K562 (cell line): ENCODE results near the gene SLC1A3. TPM values are rescaled to one million over a fixed set of nuclear protein-coding genes. Genes with fewer than 3 reads are reported as not detected.
A peak's percentile ranks its signal among the peaks of the same experiment; 100 is the strongest.

ENCODE experiments used
- ATF4 ChIP-seq: fragments of 450-650 bp; formaldehyde crosslinking; IDR thresholded peaks from 2 replicates; pipeline ENCODE4 v1.4.0; 2022; ENCODE audit warnings: mild to moderate bottlenecking, moderate library complexity
- CEBPG ChIP-seq, 3 experiments: fragments of 200-800 bp in 1 of 3; sonication (Bioruptor generic) in 1 of 3; sonication (generic) in 1 of 3; formaldehyde crosslinking in 1 of 3; IDR thresholded peaks in 2 of 3; conservative IDR thresholded peaks in 1 of 3; 2 replicates each; pipeline versions ENCODE4 v1.6.1 to v1.8.0; 2016 to 2022; ENCODE audit warnings: missing compliant biosample characterization in 2 of 3, missing genetic modification characterization in 2 of 3, mild to moderate bottlenecking in 1 of 3, missing genetic modification reagents in 1 of 3
- LEF1 ChIP-seq: fragments of 450-650 bp; IDR thresholded peaks from 2 replicates; pipeline ENCODE4 v1.6.1; 2016; ENCODE audit warnings: mild to moderate bottlenecking
- RBM25 ChIP-seq: fragments of 200-400 bp; formaldehyde crosslinking; IDR thresholded peaks from 2 replicates; pipeline ENCODE4 v1.6.1; 2018; ENCODE audit warnings: low read length, low read depth, moderate library complexity; ENCODE audit not compliant: severe bottlenecking
- SRSF3 ChIP-seq: fragments of 200-400 bp; formaldehyde crosslinking; IDR thresholded peaks from 2 replicates; pipeline ENCODE4 v1.6.1; 2016; ENCODE audit warnings: mild to moderate bottlenecking, low read length, moderate library complexity; ENCODE audit not compliant: insufficient read depth
- TFE3 ChIP-seq: fragments of 450-650 bp; formaldehyde crosslinking; IDR thresholded peaks from 2 replicates; pipeline ENCODE4 v1.4.0; 2020; ENCODE audit warnings: mild to moderate bottlenecking, mixed read lengths
- polyA plus RNA-seq, 8 experiments: library from polyadenylated mRNA; depleted of rRNA in 4 of 8; stranded (reverse) in 5 of 8; unstranded in 3 of 8; fragments of >200 nt; fragmentation: Nextera tagmentation in 2 of 8; fragmentation: Illumina TruSeq in 1 of 8; extraction: Ambion mirVana in 2 of 8; extraction: Trizol in 1 of 8; gene quantifications; 2 replicates each; pipeline versions ENCODE4 v1.2.1 to v1.2.3, GENCODE V29; 2011 to 2014; ENCODE audit warnings: inconsistent platforms in 1 of 8, missing spikeins in 1 of 8
- total RNA-seq, 7 experiments: library from RNA; depleted of rRNA in 6 of 7; stranded (reverse); fragments of >200 nt in 6 of 7; fragmentation: Illumina TruSeq in 2 of 7; extraction: Trizol in 2 of 7; gene quantifications; 2 replicates each; pipeline versions ENCODE4 v1.2.1 to v1.2.3, GENCODE V29; 2011 to 2021; ENCODE audit warnings: low replicate concordance in 1 of 7
- TF ChIP-seq, protein P1 (sequence below): fragments of 450-650 bp; IDR thresholded peaks from 2 replicates; pipeline ENCODE4 v1.6.1; 2016; ENCODE audit warnings: mild to moderate bottlenecking, moderate library complexity
- TF ChIP-seq, protein P2 (sequence below): fragments of 200-800 bp; sonication (Bioruptor generic); IDR thresholded peaks from 2 replicates; pipeline ENCODE4 v1.6.1; 2017; ENCODE audit warnings: missing genetic modification characterization, missing compliant biosample characterization
- TF ChIP-seq, protein P3 (sequence below), 2 experiments: fragments of 450-650 bp in 1 of 2; sonication (generic) in 1 of 2; formaldehyde crosslinking; conservative IDR thresholded peaks; 2 replicates each; pipeline versions ENCODE4 v1.4.0 to v1.8.1; 2020 to 2022; ENCODE audit warnings: mild to moderate bottlenecking in 1 of 2, missing genetic modification reagents in 1 of 2

Gene SLC1A3
- total and polyA plus RNA-seq, 9 of the 15 experiments (the other 6 are each of a cell fraction or from before 2014, with no cell fraction given) = 0.13 TPM; not detected in 8

GRCh38 chr5:36703245-36703860, 96.9 kb downstream of the SLC1A3 start (continued):
- TF ChIP-seq, protein P1, sequence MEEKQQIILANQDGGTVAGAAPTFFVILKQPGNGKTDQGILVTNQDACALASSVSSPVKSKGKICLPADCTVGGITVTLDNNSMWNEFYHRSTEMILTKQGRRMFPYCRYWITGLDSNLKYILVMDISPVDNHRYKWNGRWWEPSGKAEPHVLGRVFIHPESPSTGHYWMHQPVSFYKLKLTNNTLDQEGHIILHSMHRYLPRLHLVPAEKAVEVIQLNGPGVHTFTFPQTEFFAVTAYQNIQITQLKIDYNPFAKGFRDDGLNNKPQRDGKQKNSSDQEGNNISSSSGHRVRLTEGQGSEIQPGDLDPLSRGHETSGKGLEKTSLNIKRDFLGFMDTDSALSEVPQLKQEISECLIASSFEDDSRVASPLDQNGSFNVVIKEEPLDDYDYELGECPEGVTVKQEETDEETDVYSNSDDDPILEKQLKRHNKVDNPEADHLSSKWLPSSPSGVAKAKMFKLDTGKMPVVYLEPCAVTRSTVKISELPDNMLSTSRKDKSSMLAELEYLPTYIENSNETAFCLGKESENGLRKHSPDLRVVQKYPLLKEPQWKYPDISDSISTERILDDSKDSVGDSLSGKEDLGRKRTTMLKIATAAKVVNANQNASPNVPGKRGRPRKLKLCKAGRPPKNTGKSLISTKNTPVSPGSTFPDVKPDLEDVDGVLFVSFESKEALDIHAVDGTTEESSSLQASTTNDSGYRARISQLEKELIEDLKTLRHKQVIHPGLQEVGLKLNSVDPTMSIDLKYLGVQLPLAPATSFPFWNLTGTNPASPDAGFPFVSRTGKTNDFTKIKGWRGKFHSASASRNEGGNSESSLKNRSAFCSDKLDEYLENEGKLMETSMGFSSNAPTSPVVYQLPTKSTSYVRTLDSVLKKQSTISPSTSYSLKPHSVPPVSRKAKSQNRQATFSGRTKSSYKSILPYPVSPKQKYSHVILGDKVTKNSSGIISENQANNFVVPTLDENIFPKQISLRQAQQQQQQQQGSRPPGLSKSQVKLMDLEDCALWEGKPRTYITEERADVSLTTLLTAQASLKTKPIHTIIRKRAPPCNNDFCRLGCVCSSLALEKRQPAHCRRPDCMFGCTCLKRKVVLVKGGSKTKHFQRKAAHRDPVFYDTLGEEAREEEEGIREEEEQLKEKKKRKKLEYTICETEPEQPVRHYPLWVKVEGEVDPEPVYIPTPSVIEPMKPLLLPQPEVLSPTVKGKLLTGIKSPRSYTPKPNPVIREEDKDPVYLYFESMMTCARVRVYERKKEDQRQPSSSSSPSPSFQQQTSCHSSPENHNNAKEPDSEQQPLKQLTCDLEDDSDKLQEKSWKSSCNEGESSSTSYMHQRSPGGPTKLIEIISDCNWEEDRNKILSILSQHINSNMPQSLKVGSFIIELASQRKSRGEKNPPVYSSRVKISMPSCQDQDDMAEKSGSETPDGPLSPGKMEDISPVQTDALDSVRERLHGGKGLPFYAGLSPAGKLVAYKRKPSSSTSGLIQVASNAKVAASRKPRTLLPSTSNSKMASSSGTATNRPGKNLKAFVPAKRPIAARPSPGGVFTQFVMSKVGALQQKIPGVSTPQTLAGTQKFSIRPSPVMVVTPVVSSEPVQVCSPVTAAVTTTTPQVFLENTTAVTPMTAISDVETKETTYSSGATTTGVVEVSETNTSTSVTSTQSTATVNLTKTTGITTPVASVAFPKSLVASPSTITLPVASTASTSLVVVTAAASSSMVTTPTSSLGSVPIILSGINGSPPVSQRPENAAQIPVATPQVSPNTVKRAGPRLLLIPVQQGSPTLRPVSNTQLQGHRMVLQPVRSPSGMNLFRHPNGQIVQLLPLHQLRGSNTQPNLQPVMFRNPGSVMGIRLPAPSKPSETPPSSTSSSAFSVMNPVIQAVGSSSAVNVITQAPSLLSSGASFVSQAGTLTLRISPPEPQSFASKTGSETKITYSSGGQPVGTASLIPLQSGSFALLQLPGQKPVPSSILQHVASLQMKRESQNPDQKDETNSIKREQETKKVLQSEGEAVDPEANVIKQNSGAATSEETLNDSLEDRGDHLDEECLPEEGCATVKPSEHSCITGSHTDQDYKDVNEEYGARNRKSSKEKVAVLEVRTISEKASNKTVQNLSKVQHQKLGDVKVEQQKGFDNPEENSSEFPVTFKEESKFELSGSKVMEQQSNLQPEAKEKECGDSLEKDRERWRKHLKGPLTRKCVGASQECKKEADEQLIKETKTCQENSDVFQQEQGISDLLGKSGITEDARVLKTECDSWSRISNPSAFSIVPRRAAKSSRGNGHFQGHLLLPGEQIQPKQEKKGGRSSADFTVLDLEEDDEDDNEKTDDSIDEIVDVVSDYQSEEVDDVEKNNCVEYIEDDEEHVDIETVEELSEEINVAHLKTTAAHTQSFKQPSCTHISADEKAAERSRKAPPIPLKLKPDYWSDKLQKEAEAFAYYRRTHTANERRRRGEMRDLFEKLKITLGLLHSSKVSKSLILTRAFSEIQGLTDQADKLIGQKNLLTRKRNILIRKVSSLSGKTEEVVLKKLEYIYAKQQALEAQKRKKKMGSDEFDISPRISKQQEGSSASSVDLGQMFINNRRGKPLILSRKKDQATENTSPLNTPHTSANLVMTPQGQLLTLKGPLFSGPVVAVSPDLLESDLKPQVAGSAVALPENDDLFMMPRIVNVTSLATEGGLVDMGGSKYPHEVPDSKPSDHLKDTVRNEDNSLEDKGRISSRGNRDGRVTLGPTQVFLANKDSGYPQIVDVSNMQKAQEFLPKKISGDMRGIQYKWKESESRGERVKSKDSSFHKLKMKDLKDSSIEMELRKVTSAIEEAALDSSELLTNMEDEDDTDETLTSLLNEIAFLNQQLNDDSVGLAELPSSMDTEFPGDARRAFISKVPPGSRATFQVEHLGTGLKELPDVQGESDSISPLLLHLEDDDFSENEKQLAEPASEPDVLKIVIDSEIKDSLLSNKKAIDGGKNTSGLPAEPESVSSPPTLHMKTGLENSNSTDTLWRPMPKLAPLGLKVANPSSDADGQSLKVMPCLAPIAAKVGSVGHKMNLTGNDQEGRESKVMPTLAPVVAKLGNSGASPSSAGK = peak; percentile 72
- TF ChIP-seq, protein P2, sequence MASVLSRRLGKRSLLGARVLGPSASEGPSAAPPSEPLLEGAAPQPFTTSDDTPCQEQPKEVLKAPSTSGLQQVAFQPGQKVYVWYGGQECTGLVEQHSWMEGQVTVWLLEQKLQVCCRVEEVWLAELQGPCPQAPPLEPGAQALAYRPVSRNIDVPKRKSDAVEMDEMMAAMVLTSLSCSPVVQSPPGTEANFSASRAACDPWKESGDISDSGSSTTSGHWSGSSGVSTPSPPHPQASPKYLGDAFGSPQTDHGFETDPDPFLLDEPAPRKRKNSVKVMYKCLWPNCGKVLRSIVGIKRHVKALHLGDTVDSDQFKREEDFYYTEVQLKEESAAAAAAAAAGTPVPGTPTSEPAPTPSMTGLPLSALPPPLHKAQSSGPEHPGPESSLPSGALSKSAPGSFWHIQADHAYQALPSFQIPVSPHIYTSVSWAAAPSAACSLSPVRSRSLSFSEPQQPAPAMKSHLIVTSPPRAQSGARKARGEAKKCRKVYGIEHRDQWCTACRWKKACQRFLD (CRISPR knock-in tag) = peak; percentile 65; the same call in 1 of the 2 replicates
- TF ChIP-seq TFE3 (peak; percentile 25; the same call in 1 of the 2 replicates), SRSF3 (no peak), CEBPG (CRISPR knock-in tag; IDR thresholded peaks at IDR 0.05) (peak; percentile 80), CEBPG (tag; conservative IDR thresholded peaks at IDR 0.05 in 1 of 2, IDR thresholded peaks at IDR 0.05 in 1 of 2) (peak; percentile 90 to 95), ATF4 (CRISPR knock-in tag) (peak; percentile 84), LEF1 (no peak), RBM25 (no peak)
- TF ChIP-seq, protein P3, sequence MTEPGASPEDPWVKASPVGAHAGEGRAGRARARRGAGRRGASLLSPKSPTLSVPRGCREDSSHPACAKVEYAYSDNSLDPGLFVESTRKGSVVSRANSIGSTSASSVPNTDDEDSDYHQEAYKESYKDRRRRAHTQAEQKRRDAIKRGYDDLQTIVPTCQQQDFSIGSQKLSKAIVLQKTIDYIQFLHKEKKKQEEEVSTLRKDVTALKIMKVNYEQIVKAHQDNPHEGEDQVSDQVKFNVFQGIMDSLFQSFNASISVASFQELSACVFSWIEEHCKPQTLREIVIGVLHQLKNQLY (CRISPR knock-in tag; conservative IDR thresholded peaks at IDR 0.05) = no peak
